Stimulated activated CD8-positive, alpha-beta memory T cell treated with anti-CD3 and anti-CD28 coated beads, Interleukin-15, amount 100 ng/mL, for 48 hours (primary cell): ENCODE data around the gene DBX1.
"Not testable (repeated sequence)": the region's sequence is repeated elsewhere in the genome, so short reads cannot be mapped to it uniquely, and the experiment has no call there.

Experiments
- DNase-seq, 2 donors: peaks; one replicate each; pipeline ENCODE4 v3.0.0-alpha.2; 2020; ENCODE audit warnings: low read depth in 2 of 2

DBX1 gene

GRCh38 chr11:20160425-20161229 lies at the start of gene DBX1:
Gene DBX1 (minus strand): TSS chr11:20160475. CDS start chr11:20160324, 151 bp downstream.
- no peak for DNase-seq

GRCh38 chr11:20208622-20209111 lies 48.4 kb upstream of the DBX1 start:
- DNase-seq: no peak

- DNase-seq: no peak
These were observed 47.7 kb upstream of the DBX1 start for GRCh38 chr11:20207781-20208621.

GRCh38 chr11:20205807-20206206 lies 45.5 kb upstream of the DBX1 start:
- no peak for DNase-seq

- DNase-seq: no peak
These were observed 44.4 kb upstream of the DBX1 start for GRCh38 chr11:20204681-20205080.

GRCh38 chr11:20203831-20204230 lies 43.6 kb upstream of the DBX1 start:
- DNase-seq: no peak

GRCh38 chr11:20201231-20201630 lies 41.0 kb upstream of the DBX1 start:
- DNase-seq: no peak

- not testable (repeated sequence) for DNase-seq
These were observed 40.2 kb upstream of the DBX1 start for GRCh38 chr11:20200331-20200955.

- no peak for DNase-seq
These were observed 37.6 kb upstream of the DBX1 start for GRCh38 chr11:20197881-20198280.

- DNase-seq: no peak
These were observed 34.2 kb upstream of the DBX1 start for GRCh38 chr11:20194470-20194869.

GRCh38 chr11:20193307-20193706 lies 33.0 kb upstream of the DBX1 start:
- DNase-seq: no peak

- DNase-seq: no peak
These were observed 32.4 kb upstream of the DBX1 start for GRCh38 chr11:20192641-20193040.

GRCh38 chr11:20192151-20192550 lies 31.9 kb upstream of the DBX1 start:
- DNase-seq: no peak

GRCh38 chr11:20178976-20179375 lies 18.7 kb upstream of the DBX1 start:
- DNase-seq: no peak

- no peak for DNase-seq
These were observed 16.9 kb upstream of the DBX1 start for GRCh38 chr11:20177136-20177535.

GRCh38 chr11:20172721-20173447 lies 12.6 kb upstream of the DBX1 start:
- DNase-seq: no peak

GRCh38 chr11:20163783-20164481 lies 3.7 kb upstream of the DBX1 start:
- no peak for DNase-seq

- DNase-seq: no peak
These were observed 2.8 kb upstream of the DBX1 start for GRCh38 chr11:20162824-20163782.

GRCh38 chr11:20161923-20162744 lies 1.9 kb upstream of the DBX1 start:
- DNase-seq: no peak
